GM19023 (cell line): ENCODE data around the gene PHF21A.
"Not testable (repeated sequence)": the region's sequence is repeated elsewhere in the genome, so short reads cannot be mapped to it uniquely, and the experiment has no call there.

Source experiments
- ATAC-seq: cut with Tn5 transposase; IDR thresholded peaks from one replicate; pipeline ENCODE4 v1.9.1; 2021; ENCODE audit warnings: mild to moderate bottlenecking, moderate library complexity; ENCODE audit not compliant: unreplicated experiment

PHF21A gene

DNA sequence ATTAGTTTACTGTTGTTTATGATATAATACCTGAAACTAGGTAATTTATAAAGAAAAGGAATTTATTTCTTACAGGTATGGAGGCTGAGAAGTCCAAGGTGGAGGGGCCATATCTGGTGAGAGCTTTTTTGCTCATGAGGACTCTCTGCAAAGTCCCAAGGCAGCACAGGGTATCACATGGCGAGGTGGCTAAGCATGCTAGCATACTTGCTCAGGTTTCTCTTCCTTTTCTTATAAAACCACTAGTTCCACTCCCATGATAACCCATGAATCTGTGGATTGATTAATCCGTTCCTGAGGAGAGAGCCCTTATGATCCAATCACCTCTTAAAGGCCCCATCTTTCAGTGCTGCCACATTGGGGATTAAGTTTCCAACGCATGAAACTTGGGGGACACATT, 82.7 kb downstream of the PHF21A start:
- ATAC-seq: no peak

DNA sequence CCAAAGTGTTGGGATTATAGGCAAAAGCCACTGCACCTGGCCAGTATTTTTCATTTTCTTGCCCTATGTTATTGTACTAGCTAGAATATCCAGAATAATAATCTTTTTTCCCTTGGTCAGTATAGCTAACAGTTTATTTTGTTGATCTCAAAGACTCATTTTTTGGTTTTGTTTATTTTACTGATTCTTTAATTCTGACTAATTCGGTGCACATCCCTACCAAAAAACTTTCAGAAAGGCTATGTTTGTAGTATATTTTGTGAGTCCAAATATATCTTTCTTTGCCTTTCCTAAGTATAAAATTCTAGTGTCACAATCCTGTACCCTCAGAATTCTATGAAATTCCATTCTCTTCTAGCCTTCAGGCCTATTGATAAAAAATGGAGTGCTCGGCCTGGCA, 84.3 kb downstream of the PHF21A start:
- no peak for ATAC-seq

DNA sequence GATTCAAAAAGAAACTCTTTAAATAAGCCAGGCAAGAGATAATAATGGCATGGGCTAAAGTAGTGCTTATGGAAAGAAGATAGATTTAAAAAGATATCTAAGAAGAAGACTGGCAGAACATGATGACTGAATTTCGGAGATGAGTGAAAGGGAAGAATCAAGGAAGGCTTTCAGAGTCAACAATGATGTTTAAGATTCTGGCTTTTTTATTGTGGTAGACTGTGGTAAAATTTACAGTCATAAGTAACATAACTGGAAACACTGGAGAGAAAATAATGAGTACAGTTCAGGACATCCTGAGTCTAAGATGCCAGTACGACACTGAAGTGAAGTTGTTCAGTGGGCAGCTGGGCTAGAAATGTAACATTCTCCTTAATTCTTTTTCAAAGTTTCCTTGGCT, 85.2 kb downstream of the PHF21A start:
- no peak for ATAC-seq

DNA sequence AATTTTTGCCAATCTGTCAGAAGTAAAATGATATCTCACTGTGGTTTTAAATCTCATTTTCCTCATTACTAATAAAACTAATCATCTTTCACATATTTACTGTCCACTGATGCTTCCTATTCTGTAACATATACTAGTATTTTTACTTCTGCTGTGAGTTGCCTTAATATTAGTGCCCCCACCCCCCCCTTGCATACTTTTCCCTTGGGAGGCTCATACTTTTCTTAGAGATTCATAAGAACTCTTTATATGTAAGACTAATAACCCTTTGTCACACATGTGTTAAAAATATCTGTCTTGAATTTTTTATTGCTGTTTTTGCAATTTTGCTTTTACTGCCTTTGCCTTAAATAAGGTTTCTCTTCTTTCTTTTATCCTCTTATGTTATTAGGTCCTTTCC, 87.2 kb downstream of the PHF21A start:
- no peak for ATAC-seq

DNA sequence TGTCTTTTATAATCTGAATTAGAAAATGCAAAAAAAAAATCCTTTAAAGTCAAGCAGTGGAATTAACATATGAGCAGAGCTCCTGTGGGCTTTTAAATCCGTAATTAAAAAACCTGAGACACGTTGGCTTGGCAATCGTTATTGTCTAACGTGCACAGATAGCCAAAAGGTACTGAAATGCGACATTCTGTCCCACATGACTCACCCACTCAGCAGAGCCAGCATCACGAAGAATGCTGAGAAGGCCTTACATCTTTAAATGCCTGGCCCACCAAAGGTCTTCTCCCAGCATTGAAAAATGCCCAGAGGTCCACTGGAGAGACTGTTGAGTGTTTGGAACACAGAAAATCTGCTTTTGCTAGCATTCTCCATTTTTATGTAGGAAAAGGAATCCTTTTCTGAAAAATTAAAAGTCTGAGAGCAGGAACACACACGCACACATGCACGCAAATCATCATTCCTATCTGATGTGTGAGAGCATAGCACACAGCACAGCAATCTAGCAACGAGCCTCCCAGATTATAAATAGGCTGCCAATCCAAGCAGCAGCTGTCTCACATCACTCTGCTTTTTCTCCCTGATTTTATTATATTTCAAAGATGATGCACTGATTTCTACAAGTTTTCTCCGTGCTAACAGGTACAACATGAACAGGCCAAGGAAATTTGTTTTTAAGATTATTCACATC, 94.5 kb downstream of the PHF21A start:
- no peak for ATAC-seq

DNA sequence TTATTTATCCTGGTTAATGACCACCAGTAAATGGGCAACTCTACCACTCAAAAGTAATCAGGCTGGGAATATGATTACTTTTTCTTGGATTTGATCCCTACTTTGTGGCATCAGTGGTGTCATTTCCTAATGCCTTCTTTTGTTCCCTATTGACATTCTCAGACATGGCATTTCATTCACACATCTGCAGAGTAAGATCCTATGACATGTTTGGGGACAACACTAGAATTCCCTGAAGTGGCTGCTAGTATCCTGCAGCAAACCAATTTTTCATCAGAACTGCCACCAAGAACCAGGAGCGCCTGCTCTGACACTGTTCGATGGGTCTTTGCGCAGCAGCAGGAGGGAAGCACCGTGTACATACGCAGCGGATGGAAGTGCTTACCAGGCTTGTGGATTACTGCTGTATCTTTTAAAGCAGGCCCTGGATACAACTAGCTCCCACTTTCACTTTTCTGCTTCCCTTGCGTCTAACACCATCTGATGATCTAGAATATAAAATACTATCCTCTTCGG, 101.1 kb downstream of the PHF21A start:
- ATAC-seq: no peak

DNA sequence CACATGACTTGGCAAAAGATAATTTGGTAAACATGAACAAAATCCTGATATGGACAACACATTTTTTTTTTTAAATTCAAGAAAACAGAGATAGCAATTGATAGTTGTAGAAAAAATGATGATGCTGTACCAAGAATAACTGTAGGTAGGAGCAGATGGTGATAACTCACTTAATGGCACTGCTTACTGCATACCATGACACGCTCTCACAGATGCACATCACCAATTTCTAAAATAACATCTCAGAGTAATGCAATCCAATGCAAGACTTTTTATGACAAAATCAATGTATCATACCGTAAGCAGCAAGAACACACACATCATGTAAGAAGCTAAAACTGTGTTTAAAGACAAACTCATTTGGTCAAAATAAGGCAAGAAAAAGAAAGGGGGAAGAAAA, 102.6 kb downstream of the PHF21A start:
- ATAC-seq: no peak

DNA sequence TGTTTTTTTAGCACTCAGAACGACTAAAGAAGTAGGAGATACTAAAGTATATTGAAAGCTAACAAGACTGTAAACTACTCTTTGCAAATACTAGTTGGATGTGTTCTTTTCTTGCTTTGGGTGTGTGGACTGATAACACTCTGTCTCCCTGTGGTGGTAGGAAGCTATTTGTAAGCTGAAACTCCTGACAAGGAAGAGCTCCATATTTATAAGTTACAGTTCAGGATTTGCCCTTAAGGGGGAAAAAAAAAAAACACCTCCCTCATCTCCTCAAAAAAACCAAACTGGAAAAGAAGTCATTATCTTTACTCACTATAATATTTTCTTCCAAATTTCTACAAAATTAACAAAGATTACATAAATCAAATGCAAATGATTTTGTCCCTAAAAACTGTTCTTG, 103.9 kb downstream of the PHF21A start:
- ATAC-seq: no peak

DNA sequence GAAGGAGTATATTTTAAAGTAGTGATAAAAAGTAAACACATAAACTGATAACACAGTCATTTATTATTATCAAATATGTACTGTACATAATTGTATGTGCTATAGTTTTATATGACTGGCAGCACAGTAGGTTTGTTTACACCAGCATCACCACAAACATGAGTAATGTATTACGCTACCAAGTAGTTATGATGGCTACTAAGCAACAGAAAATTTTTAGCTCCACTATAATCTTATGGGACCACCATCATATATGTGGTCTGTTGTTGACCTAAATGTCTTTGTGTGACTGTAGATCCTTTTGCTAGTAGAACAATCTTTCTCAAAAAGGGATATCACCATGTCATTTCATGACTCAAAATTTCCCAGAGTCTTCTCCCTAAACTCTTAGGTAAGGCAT, 105.3 kb downstream of the PHF21A start:
- no peak for ATAC-seq

DNA sequence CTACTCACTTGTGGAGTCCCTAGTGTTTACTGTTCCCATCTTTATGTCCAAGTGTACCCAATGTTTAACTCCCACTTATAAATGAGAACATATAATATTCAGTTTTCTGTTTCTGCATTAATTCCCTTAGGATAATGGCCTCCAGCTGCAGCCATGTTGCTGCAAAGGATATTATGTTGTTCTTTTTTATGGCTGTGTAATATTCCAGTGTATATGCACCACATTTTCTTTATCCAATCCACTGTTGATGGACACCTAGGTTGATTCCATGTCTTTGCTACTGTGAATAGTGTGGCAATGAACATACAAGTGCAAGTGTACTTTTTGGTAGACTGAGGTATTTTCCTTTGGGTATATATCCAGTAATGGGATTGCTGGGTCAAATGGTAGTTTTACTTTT, 107.1 kb downstream of the PHF21A start:
- ATAC-seq: not testable (repeated sequence)

DNA sequence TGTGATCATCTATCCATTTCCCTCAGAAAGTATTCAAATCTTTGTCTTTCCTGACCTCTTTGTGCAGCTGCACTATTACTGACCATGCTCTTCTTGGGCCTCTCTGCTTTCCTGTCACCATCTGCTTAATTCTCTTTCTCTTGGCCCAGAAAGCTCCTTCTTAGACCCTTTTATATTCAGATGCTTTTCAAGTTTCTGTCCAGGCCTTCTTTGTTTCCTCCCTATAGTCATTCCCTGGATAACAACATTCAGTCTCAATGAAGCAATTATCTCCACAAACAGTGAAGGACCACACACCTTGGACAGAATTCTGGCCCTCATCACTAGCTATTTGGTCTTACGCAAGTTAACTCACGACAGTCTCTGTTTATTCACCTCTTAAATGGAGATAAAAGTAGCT, 109.1 kb downstream of the PHF21A start:
- no peak for ATAC-seq

DNA sequence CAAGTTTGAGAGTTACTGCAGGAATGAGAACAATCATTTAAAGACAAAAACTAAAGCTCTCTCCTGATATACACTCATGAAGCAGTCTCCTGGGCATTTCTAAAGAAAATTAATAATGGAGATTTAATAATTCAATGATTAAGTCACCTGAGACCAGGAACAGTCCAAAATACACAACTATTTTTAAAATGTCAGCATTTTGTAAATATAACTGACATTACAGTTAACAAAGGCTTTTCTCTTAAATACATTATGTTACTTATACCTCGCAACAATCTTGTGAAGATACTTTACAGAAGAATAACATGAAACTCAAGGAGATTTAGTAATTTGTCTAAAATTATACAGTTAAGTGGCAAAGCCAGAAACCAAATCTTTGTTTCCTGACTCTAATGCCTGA, 111.2 kb downstream of the PHF21A start:
- ATAC-seq: no peak

DNA sequence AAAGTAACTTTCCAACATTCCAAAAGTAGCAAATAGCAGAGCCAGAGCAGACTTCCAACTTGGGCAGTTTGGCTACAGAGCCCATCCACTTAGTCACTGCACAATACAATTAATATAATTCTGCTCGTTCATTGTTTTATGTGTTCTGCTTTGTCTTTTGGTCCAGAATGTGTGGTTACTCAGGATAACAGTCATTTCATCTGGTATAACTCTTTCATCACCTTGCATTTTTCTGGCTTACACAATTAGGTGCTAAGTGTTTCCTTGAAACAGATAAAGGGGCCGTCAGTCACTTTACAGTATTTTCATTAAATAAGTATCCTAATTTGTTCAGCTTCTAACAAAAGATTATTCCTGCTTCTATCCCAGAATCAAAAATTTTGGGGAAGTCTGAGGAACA, 111.6 kb downstream of the PHF21A start:
- no peak for ATAC-seq

DNA sequence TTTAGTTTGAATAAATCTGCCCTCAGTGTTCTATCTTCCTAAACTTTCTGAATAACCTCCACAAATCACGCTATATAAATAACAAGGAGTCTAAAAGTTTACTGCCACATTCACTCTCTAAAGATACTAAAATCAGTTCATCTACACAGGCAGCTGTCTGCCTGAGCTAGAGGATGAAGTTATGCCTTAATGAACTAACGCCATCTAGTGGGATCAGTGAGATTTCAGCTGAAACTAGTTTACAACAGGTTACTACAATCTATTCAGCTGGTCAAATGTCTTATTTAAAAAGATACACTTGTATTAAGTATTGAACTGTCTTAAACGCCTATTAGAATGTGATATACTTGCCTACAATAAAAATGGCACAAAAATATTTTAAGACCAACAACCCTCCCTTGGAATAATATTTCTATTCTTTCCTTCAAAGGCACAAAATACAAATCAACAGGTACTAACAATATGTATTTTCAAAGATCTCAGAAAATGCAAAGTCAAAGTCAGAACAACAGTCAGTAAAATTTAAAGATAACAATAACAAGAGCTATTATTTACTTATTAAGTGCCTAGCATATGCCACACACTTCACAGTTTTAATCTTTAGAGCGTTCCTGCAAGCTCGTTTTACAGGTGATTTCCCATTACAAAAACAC, 114.7 kb downstream of the PHF21A start:
- ATAC-seq: no peak

DNA sequence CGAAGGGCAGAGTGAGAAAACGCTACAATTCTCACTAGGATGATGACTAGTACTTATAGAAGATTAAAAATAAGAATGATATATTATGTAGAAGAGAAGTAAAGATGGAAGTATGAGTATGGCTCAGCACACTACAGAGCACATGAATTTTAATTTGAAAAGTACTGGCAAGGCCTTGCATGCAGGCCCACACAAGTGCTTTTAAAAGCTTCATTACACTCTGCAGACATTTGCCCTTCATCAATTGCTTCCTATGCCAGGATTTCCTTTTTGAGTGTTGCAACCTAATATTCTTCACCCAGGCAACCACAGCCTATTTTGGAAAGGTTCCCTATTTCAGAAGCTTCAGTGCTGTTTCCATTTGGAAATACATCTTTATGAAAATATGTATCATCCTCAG, 117.7 kb downstream of the PHF21A start:
- ATAC-seq: no peak

DNA sequence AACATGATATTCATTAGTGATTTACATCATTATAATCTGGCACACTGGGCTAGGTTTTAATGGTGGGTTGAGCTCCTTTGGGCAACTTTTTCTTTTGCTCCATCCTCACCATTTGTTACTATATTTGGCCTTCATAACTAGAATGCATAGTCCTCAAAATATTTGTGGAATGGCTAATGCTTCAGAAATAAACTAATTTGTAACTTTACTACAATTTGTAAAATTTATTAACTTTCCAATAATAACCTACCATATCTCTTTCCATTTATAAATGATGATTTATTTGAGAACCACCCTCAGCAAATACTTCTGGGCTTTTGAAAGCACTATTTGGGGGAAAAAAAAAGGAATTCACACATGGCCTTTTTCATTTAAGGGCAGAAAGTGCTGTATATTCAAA, 119.1 kb downstream of the PHF21A start:
- ATAC-seq: no peak

DNA sequence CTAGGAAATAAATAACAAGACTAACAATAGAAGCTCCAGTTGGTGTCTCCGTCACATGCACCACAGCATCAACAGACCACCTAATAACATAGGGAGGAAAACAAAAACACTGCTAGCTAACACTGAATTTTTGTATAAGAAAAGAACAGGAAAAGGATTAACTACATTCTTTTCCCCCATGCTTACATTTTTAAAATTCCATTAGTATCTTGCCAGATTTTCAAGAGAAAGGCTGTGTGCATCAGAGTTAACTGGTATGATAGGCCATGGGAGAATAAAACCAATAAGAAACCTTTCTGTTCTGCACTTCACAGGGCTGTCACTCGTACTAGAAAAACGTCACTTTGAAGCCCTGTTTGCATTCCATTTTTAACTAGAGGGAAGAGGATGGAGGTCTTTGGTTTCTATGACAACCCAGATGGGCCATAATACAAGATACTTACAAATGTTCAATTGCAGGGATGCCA, 119.8 kb downstream of the PHF21A start:
- no peak for ATAC-seq

DNA sequence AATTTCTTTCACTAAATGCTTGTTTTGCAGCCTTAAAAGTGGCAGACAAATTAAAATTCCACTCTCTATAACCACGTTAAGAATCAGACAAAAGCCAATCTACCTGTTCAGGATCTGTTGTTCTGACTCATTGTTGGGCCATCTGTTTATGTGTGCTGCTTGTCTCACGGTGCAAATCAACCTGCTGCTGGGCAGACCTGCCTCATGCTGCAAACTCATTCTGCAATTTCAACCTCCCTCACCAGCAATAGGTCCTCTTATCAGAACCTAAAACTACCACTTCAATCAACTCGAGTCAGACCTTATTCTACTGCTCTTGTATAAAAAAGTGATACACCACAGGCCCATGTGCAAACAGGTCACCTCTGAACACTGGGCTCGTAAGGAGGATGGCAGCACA, 123.7 kb downstream of the PHF21A start:
- ATAC-seq: no peak

DNA sequence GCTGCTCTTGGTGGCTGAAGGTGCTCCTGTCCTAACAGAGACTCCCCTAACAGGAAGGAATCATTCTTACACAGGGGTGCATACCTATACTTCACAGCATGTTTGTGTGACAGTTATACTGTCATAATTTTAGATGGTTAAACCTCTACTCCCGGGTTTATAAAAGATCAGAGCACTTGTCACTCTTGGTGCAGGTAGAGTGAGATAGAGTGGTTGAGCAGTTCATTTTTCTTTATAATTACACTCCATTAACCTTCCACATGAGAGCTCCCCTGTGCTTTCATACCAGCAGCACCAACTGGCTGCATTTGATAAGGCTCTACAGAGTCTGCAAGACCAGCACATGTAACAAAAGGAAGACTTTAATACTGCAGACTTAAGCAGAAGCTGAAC, 125.9 kb downstream of the PHF21A start:
- ATAC-seq: no peak

DNA sequence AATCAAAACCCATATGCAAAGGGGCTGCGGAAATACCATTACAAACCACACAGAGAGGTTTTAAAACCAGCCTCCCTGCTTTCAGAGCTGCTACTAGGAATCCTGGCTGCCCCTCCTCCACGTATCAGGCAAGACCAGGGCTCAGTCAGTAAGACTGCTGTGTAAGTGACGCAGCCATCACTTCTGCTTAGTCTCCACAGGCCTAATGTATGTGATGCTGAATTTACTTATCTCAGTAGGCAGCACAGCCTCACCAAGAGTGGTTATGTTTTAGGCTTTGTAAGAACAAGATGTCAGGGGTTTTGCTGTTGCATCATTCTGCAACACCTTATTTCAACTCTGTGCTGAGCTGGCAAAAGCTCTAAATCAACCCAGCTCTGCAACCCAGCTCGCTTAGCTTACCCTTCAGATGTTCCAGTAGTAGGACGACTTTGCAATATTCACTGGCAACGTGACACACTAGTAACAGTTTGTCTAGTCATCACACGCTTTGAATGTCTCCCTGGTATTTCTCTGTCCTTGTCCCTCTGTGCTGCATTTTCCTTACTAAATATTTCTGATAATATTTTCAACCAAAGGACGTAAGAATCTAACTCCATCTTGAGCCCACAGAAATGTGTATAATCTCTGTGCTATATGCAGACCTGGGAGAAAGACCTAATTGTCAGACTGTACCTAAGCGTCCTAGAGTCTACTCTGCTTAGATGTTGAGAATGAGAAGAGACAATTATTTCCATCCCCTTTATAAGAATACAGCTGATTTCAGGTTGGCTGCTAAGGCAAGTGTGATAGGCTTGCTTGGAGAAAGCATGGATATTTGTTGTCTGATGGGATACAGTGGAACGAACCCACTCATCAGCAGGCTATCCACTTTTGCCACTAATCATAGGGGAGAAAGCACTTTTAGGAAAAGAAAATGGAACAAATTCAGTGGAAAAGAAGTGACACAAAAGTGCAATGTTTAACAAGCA, 126.6 kb downstream of the PHF21A start:
- ATAC-seq: no peak

DNA sequence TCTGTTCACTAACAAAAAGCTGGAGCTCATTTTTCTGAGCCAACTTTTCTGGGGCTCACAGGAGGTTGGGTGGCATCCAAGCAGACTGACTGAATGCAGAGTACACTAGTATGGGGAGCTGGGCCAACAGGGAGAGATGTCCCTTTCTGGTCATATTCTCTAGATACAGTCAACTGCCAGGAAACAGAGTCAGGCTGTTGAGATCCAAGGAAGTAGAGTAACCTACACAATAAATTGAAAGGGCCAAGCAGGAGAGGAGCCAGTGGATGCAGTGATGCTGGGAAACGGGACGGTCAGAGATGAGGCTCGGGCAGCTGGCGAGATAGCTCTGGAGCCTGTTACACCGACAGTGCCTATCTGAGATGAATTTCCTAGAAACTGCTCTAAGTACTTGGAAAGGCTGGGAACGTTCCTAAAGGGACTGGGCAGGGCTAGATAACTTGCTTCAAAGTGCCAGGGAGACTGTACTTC, 127.7 kb downstream of the PHF21A start:
- no peak for ATAC-seq
